Fibroblast of lung (primary cell): ENCODE measurements around the gene COL28A1. TPM values are rescaled to one million over a fixed set of nuclear protein-coding genes. Genes with fewer than 3 reads are reported as not detected.

Experiments
- DNase-seq, 2 donors: peaks; one replicate each; pipeline versions ENCODE4 v3.0.0 to v3.0.0-alpha.2; 2010; ENCODE audit warnings: low read depth in 2 of 2
- H2AFZ ChIP-seq: 2 replicates; pipeline ENCODE4 v1.5.1; 2012; ENCODE audit warnings: low read length, control low read depth, inconsistent platforms
- H3K27ac ChIP-seq: 2 replicates; pipeline ENCODE4 v1.5.1; 2011; ENCODE audit warnings: low read length, control low read depth; ENCODE audit not compliant: insufficient read depth
- H3K27me3 ChIP-seq: 2 replicates; pipeline ENCODE4 v1.5.1; 2011; ENCODE audit warnings: mild to moderate bottlenecking, low read length; ENCODE audit not compliant: control insufficient read depth, insufficient read depth
- H3K36me3 ChIP-seq: 2 replicates; pipeline ENCODE4 v1.5.1; 2011; ENCODE audit warnings: low read length; ENCODE audit not compliant: control insufficient read depth, insufficient read depth
- H3K4me1 ChIP-seq: 2 replicates; pipeline ENCODE4 v1.5.1; 2011; ENCODE audit warnings: low read length; ENCODE audit not compliant: control insufficient read depth, insufficient read depth; ENCODE audit errors: extremely low read depth
- H3K4me2 ChIP-seq: 2 replicates; pipeline ENCODE4 v1.5.1; 2011; ENCODE audit warnings: low read length, control low read depth; ENCODE audit not compliant: insufficient read depth; ENCODE audit errors: extremely low read depth
- H3K4me3 ChIP-seq, 4 experiments: fragments of 200-600 bp in 1 of 4; sonication (generic) in 1 of 4; replicated peaks in 1 of 4; 2 replicates each; pipeline ENCODE4 v1.5.1; 2011 to 2016; ENCODE audit warnings: low read length in 4 of 4, low read depth in 3 of 4, mild to moderate bottlenecking in 3 of 4, control low read depth in 2 of 4, inconsistent platforms in 1 of 4, mixed read lengths in 1 of 4; ENCODE audit not compliant: insufficient read depth in 1 of 4; ENCODE audit errors: control extremely low read depth in 1 of 4
- H3K79me2 ChIP-seq: 2 replicates; pipeline ENCODE4 v1.5.1; 2012; ENCODE audit warnings: mild to moderate bottlenecking, low read length, inconsistent platforms; ENCODE audit not compliant: control insufficient read depth, insufficient read depth
- H3K9ac ChIP-seq: 2 replicates; pipeline ENCODE4 v1.5.1; 2011; ENCODE audit warnings: mild to moderate bottlenecking, low read length, control low read depth; ENCODE audit not compliant: insufficient read depth
- H3K9me3 ChIP-seq: 2 replicates; pipeline ENCODE4 v1.5.1; 2012; ENCODE audit warnings: low read depth, low read length; ENCODE audit not compliant: control insufficient read depth, insufficient read depth
- H4K20me1 ChIP-seq: 2 replicates; pipeline ENCODE4 v1.5.1; 2011; ENCODE audit warnings: low read length; ENCODE audit not compliant: control insufficient read depth, insufficient read depth; ENCODE audit errors: extremely low read depth
- CTCF ChIP-seq, 2 donors: IDR thresholded peaks in 1 of 2; conservative IDR thresholded peaks in 1 of 2; 1 replicate in 1 of 2; 2 replicates in 1 of 2; pipeline ENCODE4 v1.5.1; 2011 to 2012; ENCODE audit warnings: low read length in 2 of 2, control low read depth in 1 of 2, inconsistent platforms in 1 of 2, low read depth in 1 of 2, mild to moderate bottlenecking in 1 of 2
- EZH2 ChIP-seq: IDR thresholded peaks from 2 replicates; pipeline ENCODE4 v1.5.1; 2012; ENCODE audit warnings: low read length, control low read depth, mild to moderate bottlenecking; ENCODE audit errors: missing control alignments
- polyA plus RNA-seq, 2 donors: library from polyadenylated mRNA; depleted of rRNA in 1 of 2; stranded (reverse) in 1 of 2; unstranded in 1 of 2; fragments of >200 nt; gene quantifications; 2 replicates each; pipeline ENCODE4 v1.2.1, GENCODE V29; 2011 to 2012; ENCODE audit warnings: missing spikeins in 1 of 2
- total RNA-seq: library from RNA; depleted of rRNA; stranded (reverse); fragments of >200 nt; gene quantifications from 2 replicates; pipeline ENCODE4 v1.2.1, GENCODE V29; 2014

COL28A1 gene
- total and polyA plus RNA-seq, 2 donors (not counting 1 experiment from before 2014, with no cell fraction given) = 0.01 to 0.17 TPM

DNA sequence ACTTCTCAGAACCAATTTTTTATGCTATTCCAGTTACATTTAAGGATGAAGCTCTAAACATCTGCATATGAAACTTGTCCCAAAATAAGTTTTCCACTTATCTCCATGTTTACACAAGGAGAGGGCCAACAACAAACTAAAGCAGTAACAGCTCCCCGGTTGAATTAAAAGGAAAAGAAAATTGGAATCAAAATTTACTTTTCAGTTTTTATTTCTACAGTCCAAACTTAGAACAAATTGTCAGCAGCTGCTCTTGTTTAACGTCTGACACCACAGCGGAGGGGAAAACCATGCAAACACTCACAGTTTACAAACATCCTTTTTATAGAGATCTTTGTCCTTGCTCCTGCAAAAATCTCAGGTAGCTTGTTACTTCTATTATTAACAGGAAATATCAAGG is 101.3 kb downstream of the COL28A1 start:
- Histone ChIP-seq H3K9me3 (no peaks in the 10 kb centered on the region), H2AFZ (no peak overlapping the region), H3K27ac (no peak overlapping the region), H3K4me1 (peaks cover 5% of the 10 kb centered on the region), H3K27me3 (no peaks in the 10 kb centered on the region), H3K4me2 (no peak overlapping the region), H3K9ac (no peak overlapping the region), H4K20me1 (no peaks in the 10 kb centered on the region), H3K4me3 (no peak overlapping the region), H3K79me2 (no peaks in the 10 kb centered on the region), H3K36me3 (no peaks in the 10 kb centered on the region)
- no peak for DNase-seq
- TF ChIP-seq CTCF (conservative IDR thresholded peaks at IDR 0.05 in 1 of 2, IDR thresholded peaks at IDR 0.05 in 1 of 2; ENCODE audit: low read depth in 1 of 2, low read length in 2 of 2) (no peak), EZH2 (no peak)

DNA sequence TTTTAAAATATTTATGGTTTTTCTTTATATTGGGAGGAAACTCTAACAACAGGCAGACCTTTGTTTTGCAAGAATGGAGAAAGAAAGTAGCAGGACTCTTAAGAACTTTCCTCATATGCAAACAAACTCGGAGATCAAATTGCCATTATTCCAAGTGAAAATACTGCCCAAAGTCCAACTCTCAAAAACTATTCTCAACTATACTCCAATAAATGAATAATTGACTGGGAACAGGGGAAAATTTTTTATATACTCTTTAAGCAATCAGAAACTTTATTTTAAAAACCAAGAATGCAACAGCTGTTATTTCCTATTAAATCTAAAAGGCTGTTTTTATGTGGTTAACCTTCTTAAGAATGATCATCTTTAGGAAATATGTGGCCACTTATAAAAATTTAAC is 101.9 kb downstream of the COL28A1 start:
- Histone ChIP-seq H4K20me1 (no peaks in the 10 kb centered on the region), H2AFZ (no peak overlapping the region), H3K4me1 (peaks cover 4% of the 10 kb centered on the region), H3K36me3 (no peaks in the 10 kb centered on the region), H3K79me2 (no peaks in the 10 kb centered on the region), H3K27me3 (no peaks in the 10 kb centered on the region), H3K27ac (no peak overlapping the region), H3K4me2 (no peak overlapping the region), H3K4me3 (no peak overlapping the region), H3K9ac (no peak overlapping the region), H3K9me3 (no peaks in the 10 kb centered on the region)
- DNase-seq = peak in 1 of 2 donors; percentile 22
- TF ChIP-seq CTCF (conservative IDR thresholded peaks at IDR 0.05 in 1 of 2, IDR thresholded peaks at IDR 0.05 in 1 of 2; ENCODE audit: low read depth in 1 of 2, low read length in 2 of 2) (no peak), EZH2 (no peak)

DNA sequence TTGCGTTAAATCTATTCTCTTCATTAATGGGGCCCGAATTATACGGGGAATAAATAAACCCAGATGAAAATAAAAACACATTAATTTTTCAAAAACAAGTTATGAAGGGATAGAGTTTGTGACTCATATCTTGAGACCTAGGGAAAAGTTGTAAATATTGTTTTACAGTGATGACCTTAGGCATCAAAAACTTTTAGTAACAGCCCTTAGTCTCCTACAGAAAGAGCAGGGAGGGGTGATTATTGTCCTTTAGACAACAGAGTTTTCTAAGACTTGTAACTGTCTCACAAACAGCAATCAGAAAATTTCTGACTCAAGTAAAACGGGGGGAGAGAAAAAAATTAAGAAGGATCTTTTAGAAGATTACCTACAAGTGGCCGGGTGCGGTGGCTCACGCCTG is 102.7 kb downstream of the COL28A1 start:
- Histone ChIP-seq H3K4me2 (no peak overlapping the region), H3K4me1 (peaks cover 2% of the 10 kb centered on the region), H3K27me3 (no peaks in the 10 kb centered on the region), H4K20me1 (no peaks in the 10 kb centered on the region), H3K9ac (no peak overlapping the region), H3K36me3 (no peaks in the 10 kb centered on the region), H3K9me3 (no peaks in the 10 kb centered on the region), H3K79me2 (no peaks in the 10 kb centered on the region), H3K4me3 (no peak overlapping the region), H2AFZ (no peak overlapping the region), H3K27ac (no peak overlapping the region)
- DNase-seq = no peak
- TF ChIP-seq CTCF (conservative IDR thresholded peaks at IDR 0.05 in 1 of 2, IDR thresholded peaks at IDR 0.05 in 1 of 2; ENCODE audit: low read depth in 1 of 2, low read length in 2 of 2) (no peak), EZH2 (no peak)
